ENCODE data around the gene DIDO1. TPM values are rescaled to one million over a fixed set of nuclear protein-coding genes. Genes with fewer than 3 reads are reported as not detected.

The DIDO1 gene
- total RNA-seq, 1 experiment from 2014 or later, result 85.9 TPM

DNA sequence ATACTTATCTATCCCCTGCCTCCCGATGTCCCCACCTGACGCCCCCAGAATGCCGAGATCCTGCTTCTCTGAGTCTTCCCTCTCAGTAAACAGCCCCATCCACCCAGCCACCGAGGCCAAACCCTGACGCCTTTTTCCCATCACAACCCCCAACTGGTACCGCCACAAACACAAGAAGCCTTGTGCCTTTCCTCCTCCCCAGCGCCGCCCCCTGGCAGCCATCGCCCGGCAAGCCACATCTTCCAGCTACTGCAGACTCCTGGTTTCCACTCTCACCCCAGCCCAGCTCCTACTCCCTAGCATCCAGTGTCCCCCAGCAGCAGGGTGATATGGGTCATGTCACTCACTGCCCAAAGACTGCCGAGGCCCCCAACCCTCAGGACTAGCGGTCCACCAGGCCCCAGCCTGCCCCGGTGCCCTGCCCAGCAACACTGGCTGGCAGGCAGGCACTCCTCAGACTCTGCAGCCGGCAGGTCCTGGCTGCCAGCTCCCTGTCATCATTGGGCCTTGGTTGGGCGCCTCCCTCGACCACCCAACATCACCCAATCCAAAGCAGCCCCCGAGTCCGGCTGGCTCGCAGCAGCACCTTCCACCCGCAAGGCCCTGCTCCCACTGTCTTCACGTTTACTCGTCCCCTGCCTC lies 75.9 kb downstream of the DIDO1 start:
- Histone ChIP-seq H3K79me1 (ENCODE audit: insufficient read depth, low read depth, low read length, poor library complexity, severe bottlenecking) (no peaks in the 10 kb centered on the region), H4K20me1 (ENCODE audit: control insufficient read depth, insufficient read depth, insufficient read length) (no peaks in the 10 kb centered on the region), H3K79me2 (ENCODE audit: insufficient read depth, low read length) (no peaks in the 10 kb centered on the region), H3K4ac (ENCODE audit: low read depth, low read length) (no peak overlapping the region), H3K27ac (ENCODE audit: insufficient read length, low read depth, low read length) (no peak overlapping the region), H4K8ac (replicated peaks; ENCODE audit: insufficient read length, low read depth, low read length) (no peak overlapping the region), H4K5ac (ENCODE audit: insufficient read length, low read depth, low read length) (no peak overlapping the region), H2AFZ (ENCODE audit: low read length) (no peak overlapping the region), H3K18ac (ENCODE audit: insufficient read length, low read depth, low read length) (no peak overlapping the region), H2BK15ac (ENCODE audit: low read depth, low read length) (no peak overlapping the region), H2BK120ac (ENCODE audit: low read depth, low read length, poor library complexity, severe bottlenecking) (no peak overlapping the region), H3T11ph (ENCODE audit: low read length) (no peak overlapping the region), H2AK5ac (ENCODE audit: insufficient read length, low read length) (no peak overlapping the region), H2BK5ac (ENCODE audit: insufficient read length, low read length) (no peak overlapping the region), H3K14ac (ENCODE audit: insufficient read depth, low read length) (no peak overlapping the region; the same call in 1 of the 2 replicates), H3K4me1 (ENCODE audit: insufficient read depth, low read length) (no peaks in the 10 kb centered on the region), H3K4me2 (ENCODE audit: insufficient read depth, insufficient read length, low read length) (no peak overlapping the region), H2BK20ac (ENCODE audit: low read depth, low read length, poor library complexity, severe bottlenecking) (no peak overlapping the region), H3K23me2 (ENCODE audit: insufficient read length, low read depth, low read length, poor library complexity, severe bottlenecking) (no peaks in the 10 kb centered on the region), H3K23ac (ENCODE audit: insufficient read length, low read depth, low read length) (no peak overlapping the region), H2BK12ac (ENCODE audit: insufficient read length, low read depth, low read length) (no peak overlapping the region), H3K27me3 (ENCODE audit: insufficient read depth, low read length) (no peaks in the 10 kb centered on the region), H3K9ac (ENCODE audit: extremely low read depth, insufficient read length, low read length) (no peak overlapping the region), H4K91ac (ENCODE audit: insufficient read length, low read depth, low read length) (no peak overlapping the region), H3K56ac (ENCODE audit: insufficient read length, low read depth, low read length) (no peak overlapping the region), H3K9me3 (ENCODE audit: control insufficient read depth, low read depth, low read length) (no peaks in the 10 kb centered on the region)
- H3K27me3 Mint-ChIP-seq (ENCODE audit: low read depth), result no peaks in the 10 kb centered on the region
- no peaks in the 10 kb centered on the region for H3K9me3 Mint-ChIP-seq
- peaks cover 0 to 11% of the 10 kb centered on the region in 2 experiments; a peak in 2 of 4 replicates for H3K4me1 Mint-ChIP-seq
- no peak for DNase-seq
- no peak overlapping the region for H3K4me3 Mint-ChIP-seq
- H3K36me3 Mint-ChIP-seq (ENCODE audit: insufficient read depth in 1 of 3, low read depth in 3 of 3), result peaks cover 23 to 62% (median 58%) of the 10 kb centered on the region in 3 experiments
- TF ChIP-seq, protein P1, sequence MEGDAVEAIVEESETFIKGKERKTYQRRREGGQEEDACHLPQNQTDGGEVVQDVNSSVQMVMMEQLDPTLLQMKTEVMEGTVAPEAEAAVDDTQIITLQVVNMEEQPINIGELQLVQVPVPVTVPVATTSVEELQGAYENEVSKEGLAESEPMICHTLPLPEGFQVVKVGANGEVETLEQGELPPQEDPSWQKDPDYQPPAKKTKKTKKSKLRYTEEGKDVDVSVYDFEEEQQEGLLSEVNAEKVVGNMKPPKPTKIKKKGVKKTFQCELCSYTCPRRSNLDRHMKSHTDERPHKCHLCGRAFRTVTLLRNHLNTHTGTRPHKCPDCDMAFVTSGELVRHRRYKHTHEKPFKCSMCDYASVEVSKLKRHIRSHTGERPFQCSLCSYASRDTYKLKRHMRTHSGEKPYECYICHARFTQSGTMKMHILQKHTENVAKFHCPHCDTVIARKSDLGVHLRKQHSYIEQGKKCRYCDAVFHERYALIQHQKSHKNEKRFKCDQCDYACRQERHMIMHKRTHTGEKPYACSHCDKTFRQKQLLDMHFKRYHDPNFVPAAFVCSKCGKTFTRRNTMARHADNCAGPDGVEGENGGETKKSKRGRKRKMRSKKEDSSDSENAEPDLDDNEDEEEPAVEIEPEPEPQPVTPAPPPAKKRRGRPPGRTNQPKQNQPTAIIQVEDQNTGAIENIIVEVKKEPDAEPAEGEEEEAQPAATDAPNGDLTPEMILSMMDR (conservative IDR thresholded peaks at IDR 0.05), result 0 out of 3 replicates have a peak, but pooled peaks have one; percentile 17
- peak overlapping the region; percentile 8 to 65 (median 48); a peak in 4 of 7 replicates for H3K27ac Mint-ChIP-seq
- no CpG with 5 or more reads among the region's 22 CpGs for WGBS (ENCODE audit: extremely low coverage, insufficient read length, low lambda C conversion rate)
